DND-41 (cell line): ENCODE measurements around the gene SARS2.

ENCODE experiments used
- EZH2 ChIP-seq: IDR thresholded peaks from 3 replicates; pipeline ENCODE4 v1.6.1; 2012; ENCODE audit warnings: borderline replicate concordance, low read depth, mild to moderate bottlenecking, moderate library complexity, low read length, inconsistent platforms; ENCODE audit not compliant: severe bottlenecking
- TF ChIP-seq, protein P1 (sequence below): IDR thresholded peaks from 2 replicates; pipeline ENCODE4 v1.5.1; 2012; ENCODE audit warnings: borderline replicate concordance, low read length, moderate library complexity, mild to moderate bottlenecking; ENCODE audit not compliant: poor library complexity, severe bottlenecking; ENCODE audit errors: extremely low read depth

DNA sequence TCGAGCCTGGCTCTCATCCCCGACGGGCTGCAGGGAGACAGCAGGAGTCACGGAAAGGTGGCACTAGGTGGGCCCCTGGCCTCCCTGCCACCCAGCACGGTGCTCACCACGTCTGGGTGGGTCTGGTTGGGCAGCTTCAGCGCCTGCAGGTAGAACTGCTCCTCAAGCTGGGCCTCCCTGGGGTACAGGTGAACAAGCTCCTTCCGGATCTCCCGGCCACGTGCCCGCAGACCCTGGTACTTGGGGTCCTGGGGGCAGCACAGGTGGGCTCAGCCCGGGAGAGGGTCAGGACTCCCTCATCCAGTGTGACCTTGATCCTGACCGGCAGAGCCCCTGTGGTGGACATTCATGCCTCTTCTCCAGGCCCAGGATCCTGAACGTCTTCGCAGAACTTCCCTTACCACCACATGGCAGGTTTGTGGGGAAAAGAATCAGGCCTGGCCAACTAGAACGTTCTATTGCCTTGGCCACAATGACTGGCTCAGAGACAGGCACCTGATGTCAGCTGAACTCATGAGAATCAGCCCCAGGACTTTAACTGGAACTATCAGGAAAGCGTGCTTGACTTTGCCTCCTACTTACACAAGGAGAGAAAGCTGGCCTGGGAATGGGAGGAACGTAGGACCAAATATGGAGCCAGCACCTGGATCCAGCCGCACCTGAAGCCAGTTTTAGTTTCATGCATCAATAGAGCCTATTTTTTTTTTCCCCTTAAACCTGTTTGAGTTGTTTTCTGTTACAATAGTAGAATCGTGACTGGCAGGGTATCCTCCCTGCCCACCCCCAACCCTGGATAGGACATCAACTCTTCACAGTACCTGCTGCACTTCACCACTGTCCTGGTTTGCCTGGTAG, 8.9 kb downstream of the SARS2 start:
- no peak for TF ChIP-seq EZH2
- TF ChIP-seq, protein P1, sequence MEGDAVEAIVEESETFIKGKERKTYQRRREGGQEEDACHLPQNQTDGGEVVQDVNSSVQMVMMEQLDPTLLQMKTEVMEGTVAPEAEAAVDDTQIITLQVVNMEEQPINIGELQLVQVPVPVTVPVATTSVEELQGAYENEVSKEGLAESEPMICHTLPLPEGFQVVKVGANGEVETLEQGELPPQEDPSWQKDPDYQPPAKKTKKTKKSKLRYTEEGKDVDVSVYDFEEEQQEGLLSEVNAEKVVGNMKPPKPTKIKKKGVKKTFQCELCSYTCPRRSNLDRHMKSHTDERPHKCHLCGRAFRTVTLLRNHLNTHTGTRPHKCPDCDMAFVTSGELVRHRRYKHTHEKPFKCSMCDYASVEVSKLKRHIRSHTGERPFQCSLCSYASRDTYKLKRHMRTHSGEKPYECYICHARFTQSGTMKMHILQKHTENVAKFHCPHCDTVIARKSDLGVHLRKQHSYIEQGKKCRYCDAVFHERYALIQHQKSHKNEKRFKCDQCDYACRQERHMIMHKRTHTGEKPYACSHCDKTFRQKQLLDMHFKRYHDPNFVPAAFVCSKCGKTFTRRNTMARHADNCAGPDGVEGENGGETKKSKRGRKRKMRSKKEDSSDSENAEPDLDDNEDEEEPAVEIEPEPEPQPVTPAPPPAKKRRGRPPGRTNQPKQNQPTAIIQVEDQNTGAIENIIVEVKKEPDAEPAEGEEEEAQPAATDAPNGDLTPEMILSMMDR, result no peak
